Gastrocnemius medialis (tissue), 4 donors: ENCODE results near the gene CYP2C9. TPM values are rescaled to one million over a fixed set of nuclear protein-coding genes. Genes with fewer than 3 reads are reported as not detected.

Experiments used
- ATAC-seq, 2 donors: fragments of 150-250 bp; one replicate each; pipeline ENCODE4 v1.9.1; 2016
- DNase-seq, 2 donors: peaks; one replicate each; pipeline ENCODE4 v3.0.0-alpha.2; 2019
- H3K27ac ChIP-seq, 4 donors: fragments of 200-600 bp; sonication (generic); 1 replicate in 1 of 4; 2 replicates in 3 of 4; pipeline ENCODE4 v1.5.1; 2016 to 2018; ENCODE audit warnings: mild to moderate bottlenecking in 2 of 4, moderate library complexity in 1 of 4
- H3K27me3 ChIP-seq, 3 donors: fragments of 200-600 bp; sonication (generic) in 2 of 3; 1 replicate in 1 of 3; 2 replicates in 2 of 3; pipeline versions ENCODE4 v1.5.1 to v1.6.0; 2016 to 2019; ENCODE audit warnings: mild to moderate bottlenecking in 1 of 3, moderate library complexity in 1 of 3
- H3K36me3 ChIP-seq, 2 donors: fragments of 200-600 bp; sonication (generic) in 1 of 2; one replicate each; pipeline ENCODE4 v1.5.1; 2017 to 2018
- H3K4me1 ChIP-seq, 2 donors: fragments of 200-600 bp; sonication (generic) in 1 of 2; one replicate each; pipeline ENCODE4 v1.5.1; 2016 to 2017; ENCODE audit warnings: mild to moderate bottlenecking in 2 of 2
- H3K4me3 ChIP-seq, 4 donors: fragments of 200-600 bp; sonication (generic) in 3 of 4; 1 replicate in 1 of 4; 2 replicates in 3 of 4; pipeline ENCODE4 v1.5.1; 2016 to 2019; ENCODE audit warnings: mild to moderate bottlenecking in 2 of 4
- H3K9me3 ChIP-seq, 3 donors: fragments of 200-600 bp; sonication (generic) in 2 of 3; 1 replicate in 1 of 3; 2 replicates in 2 of 3; pipeline ENCODE4 v1.5.1; 2016 to 2019
- CTCF ChIP-seq, 5 experiments: fragments of 450-650 bp in 3 of 5; fragments of 200-600 bp in 2 of 5; sonication (generic) in 2 of 5; IDR thresholded peaks in 4 of 5; conservative IDR thresholded peaks in 1 of 5; 1 replicate in 4 of 5; 2 replicates in 1 of 5; pipeline ENCODE4 v1.5.1; 2016 to 2019; ENCODE audit warnings: antibody characterized with exemption in 5 of 5, mild to moderate bottlenecking in 3 of 5, moderate library complexity in 3 of 5
- POLR2A ChIP-seq, 2 donors: fragments of 450-650 bp; IDR thresholded peaks; one replicate each; pipeline ENCODE4 v1.6.1; 2017; ENCODE audit warnings: antibody characterized with exemption in 2 of 2, mild to moderate bottlenecking in 2 of 2, moderate library complexity in 2 of 2
- in situ Hi-C, 4 donors: fragments of 200-750 bp; cut with MboI; loops; one replicate each; pipeline versions ENCODE4 v1.15.0 to v1.8.0; 2017; ENCODE audit warnings: low sequenced_read_pairs in 4 of 4
- intact Hi-C: fragments of 100-400 bp; cut with DNase I; formaldehyde crosslinking; loops from one replicate; pipeline ENCODE4 v1.15.1; 2023; ENCODE audit warnings: low total_unique reads
- total RNA-seq, 4 donors: library from RNA; depleted of rRNA; stranded (reverse); fragments of >200 nt; gene quantifications; one replicate each; pipeline versions ENCODE4 v1.1.0 to v1.2.3, GENCODE V29; 2016

CYP2C9 gene
- total RNA-seq, 4 donors from 2014 or later, result 0.75 TPM; not detected in 3

GRCh38 chr10:94963901-94964300 is 25.4 kb downstream of the CYP2C9 start:
- ATAC-seq, result no peak
- H3K4me1 ChIP-seq, result no peaks in the 10 kb centered on the region
- H3K27me3 ChIP-seq, result no peaks in the 10 kb centered on the region
- in situ Hi-C loops (no loop called here), intact Hi-C loops (no loop called here)
- no peaks in the 10 kb centered on the region for H3K36me3 ChIP-seq
- H3K27ac ChIP-seq, result no peak overlapping the region
- TF ChIP-seq CTCF (IDR thresholded peaks at IDR 0.05 in 4 of 5, conservative IDR thresholded peaks at IDR 0.05 in 1 of 5), result no peak
- TF ChIP-seq POLR2A (IDR thresholded peaks at IDR 0.05), result no peak
- no peak for DNase-seq
- no peak overlapping the region for H3K4me3 ChIP-seq
- H3K9me3 ChIP-seq, result no peaks in the 10 kb centered on the region

GRCh38 chr10:94983555-94983954 is 45.1 kb downstream of the CYP2C9 start:
- Histone ChIP-seq H3K36me3 (no peaks in the 10 kb centered on the region), H3K27ac (no peak overlapping the region), H3K27me3 (no peaks in the 10 kb centered on the region), H3K4me1 (no peaks in the 10 kb centered on the region), H3K4me3 (no peak overlapping the region), H3K9me3 (no peaks in the 10 kb centered on the region)
- intact Hi-C loops (no loop called here), in situ Hi-C loops (no loop called here)
- ATAC-seq (no peak), DNase-seq (no peak)
- TF ChIP-seq POLR2A (IDR thresholded peaks at IDR 0.05) (no peak), CTCF (IDR thresholded peaks at IDR 0.05 in 4 of 5, conservative IDR thresholded peaks at IDR 0.05 in 1 of 5) (no peak)

- Histone ChIP-seq H3K4me1 (no peaks in the 10 kb centered on the region), H3K36me3 (no peaks in the 10 kb centered on the region), H3K27me3 (no peaks in the 10 kb centered on the region), H3K27ac (no peak overlapping the region), H3K9me3 (no peaks in the 10 kb centered on the region), H3K4me3 (no peak overlapping the region)
- TF ChIP-seq POLR2A (IDR thresholded peaks at IDR 0.05) (no peak), CTCF (IDR thresholded peaks at IDR 0.05 in 4 of 5, conservative IDR thresholded peaks at IDR 0.05 in 1 of 5) (no peak)
- intact Hi-C loops (no loop called here), in situ Hi-C loops (no loop called here)
- DNase-seq (no peak), ATAC-seq (no peak)
These were observed 50.7 kb downstream of the CYP2C9 start for GRCh38 chr10:94989192-94989591.

- intact Hi-C loops (no loop called here), in situ Hi-C loops (no loop called here)
- no peak overlapping the region for H3K4me3 ChIP-seq
- DNase-seq (no peak), ATAC-seq (no peak)
- no peaks in the 10 kb centered on the region for H3K9me3 ChIP-seq
- TF ChIP-seq CTCF (IDR thresholded peaks at IDR 0.05 in 4 of 5, conservative IDR thresholded peaks at IDR 0.05 in 1 of 5) (no peak), POLR2A (IDR thresholded peaks at IDR 0.05) (no peak)
- no peaks in the 10 kb centered on the region for H3K36me3 ChIP-seq
- no peaks in the 10 kb centered on the region for H3K27me3 ChIP-seq
- H3K4me1 ChIP-seq, result no peaks in the 10 kb centered on the region
- no peak overlapping the region for H3K27ac ChIP-seq
These were observed 52.9 kb downstream of the CYP2C9 start for GRCh38 chr10:94991243-94991888.

- no peak for ATAC-seq
- Histone ChIP-seq H3K36me3 (no peaks in the 10 kb centered on the region), H3K4me3 (no peak overlapping the region), H3K27ac (no peak overlapping the region), H3K4me1 (no peaks in the 10 kb centered on the region), H3K27me3 (no peaks in the 10 kb centered on the region), H3K9me3 (no peaks in the 10 kb centered on the region)
- TF ChIP-seq CTCF (IDR thresholded peaks at IDR 0.05 in 4 of 5, conservative IDR thresholded peaks at IDR 0.05 in 1 of 5) (no peak), POLR2A (IDR thresholded peaks at IDR 0.05) (no peak)
- intact Hi-C loops (no loop called here), in situ Hi-C loops (no loop called here)
- DNase-seq, result no peak
These were observed 54.4 kb downstream of the CYP2C9 start for GRCh38 chr10:94992811-94993210.
